RWPE2 (cell line): ENCODE results near the gene TMEM40.

ENCODE experiments used
- ATAC-seq: fragments of 200-7000 bp; cut with Tn5 transposase; 3 replicates; pipeline ENCODE4 v1.9.1; 2021; ENCODE audit warnings: low read depth
- DNase-seq: peaks from one replicate; pipeline ENCODE4 v3.0.0-alpha.2; 2020; ENCODE audit warnings: low spot score
- H3K27ac ChIP-seq: fragments of 450-650 bp; 2 replicates; pipeline ENCODE4 v1.5.1; 2017; ENCODE audit warnings: mild to moderate bottlenecking; ENCODE audit not compliant: poor library complexity, severe bottlenecking
- H3K27me3 ChIP-seq: fragments of 250-450 bp; sonication (Bioruptor Pico); 2 replicates; pipeline ENCODE4 v1.5.1; 2021; ENCODE audit warnings: mild to moderate bottlenecking, moderate library complexity; ENCODE audit not compliant: insufficient read depth, poor library complexity, severe bottlenecking
- H3K36me3 ChIP-seq: fragments of 250-450 bp; sonication (Bioruptor Pico); 2 replicates; pipeline ENCODE4 v1.5.1; 2020; ENCODE audit warnings: low read depth, mild to moderate bottlenecking, moderate library complexity
- H3K4me1 ChIP-seq: fragments of 250-450 bp; sonication (Bioruptor Pico); 2 replicates; pipeline ENCODE4 v1.5.1; 2021; ENCODE audit warnings: mild to moderate bottlenecking, moderate library complexity; ENCODE audit not compliant: insufficient read depth, poor library complexity, severe bottlenecking
- H3K4me3 ChIP-seq: fragments of 250-450 bp; sonication (Bioruptor Pico); 2 replicates; pipeline ENCODE4 v1.5.1; 2021; ENCODE audit warnings: mild to moderate bottlenecking, moderate library complexity; ENCODE audit not compliant: severe bottlenecking
- H3K9me3 ChIP-seq: fragments of 250-450 bp; sonication (Bioruptor Pico); 2 replicates; pipeline ENCODE4 v1.5.1; 2021; ENCODE audit warnings: mild to moderate bottlenecking, moderate library complexity; ENCODE audit not compliant: severe bottlenecking
- TF ChIP-seq, protein P1 (sequence below): fragments of 450-650 bp; IDR thresholded peaks from one replicate; pipeline ENCODE4 v1.5.1; 2017; ENCODE audit warnings: mild to moderate bottlenecking, moderate library complexity; ENCODE audit not compliant: poor library complexity, severe bottlenecking

Gene TMEM40

DNA sequence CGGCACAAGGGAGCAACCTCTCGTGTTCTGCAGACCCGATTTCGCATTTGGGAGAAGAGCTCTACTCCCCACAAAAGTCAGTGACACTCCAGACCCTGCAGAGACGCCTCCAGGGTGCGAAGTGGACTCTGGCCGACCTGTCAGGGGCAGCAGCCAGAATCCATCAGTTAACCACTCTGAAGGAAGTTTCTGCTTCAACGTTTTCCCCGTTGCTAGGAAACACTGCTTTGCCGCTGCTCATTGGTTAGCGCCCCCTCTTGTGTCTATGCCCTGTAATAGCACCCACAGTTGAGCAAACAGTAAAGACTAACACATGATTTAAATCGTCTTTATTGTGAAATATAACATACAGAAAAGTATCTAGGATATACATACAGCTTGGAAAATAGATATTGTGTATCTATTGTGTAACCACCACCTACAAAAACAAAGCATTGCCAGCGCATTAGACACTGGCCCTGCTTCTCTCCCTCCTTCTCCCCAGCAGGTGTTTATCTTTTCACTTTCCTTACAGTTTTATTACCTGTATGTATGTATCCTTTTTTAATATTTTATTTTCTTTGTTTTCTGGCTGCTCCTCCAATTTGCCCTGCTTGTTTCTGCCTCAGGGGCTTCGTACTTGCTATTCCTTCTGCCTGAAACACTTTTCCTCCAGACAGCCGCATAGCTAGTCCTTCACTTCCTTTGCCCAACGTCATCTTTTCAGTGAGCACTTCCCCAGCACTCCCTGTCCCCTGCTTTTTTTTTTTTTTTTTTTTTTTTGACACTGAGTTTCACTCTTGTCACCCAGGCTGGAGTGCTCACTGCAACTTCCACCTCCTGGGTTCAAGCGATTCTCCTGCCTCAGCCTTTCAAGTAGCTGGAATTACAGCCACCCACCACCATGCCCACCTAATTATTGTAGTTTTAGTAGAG is 38.8 kb downstream of the TMEM40 start:
- Histone ChIP-seq H3K36me3 (no peaks in the 10 kb centered on the region), H3K27me3 (no peaks in the 10 kb centered on the region), H3K9me3 (no peaks in the 10 kb centered on the region), H3K4me3 (no peak overlapping the region), H3K4me1 (no peaks in the 10 kb centered on the region), H3K27ac (no peak overlapping the region)
- peak; percentile 79 for ATAC-seq
- TF ChIP-seq, protein P1, sequence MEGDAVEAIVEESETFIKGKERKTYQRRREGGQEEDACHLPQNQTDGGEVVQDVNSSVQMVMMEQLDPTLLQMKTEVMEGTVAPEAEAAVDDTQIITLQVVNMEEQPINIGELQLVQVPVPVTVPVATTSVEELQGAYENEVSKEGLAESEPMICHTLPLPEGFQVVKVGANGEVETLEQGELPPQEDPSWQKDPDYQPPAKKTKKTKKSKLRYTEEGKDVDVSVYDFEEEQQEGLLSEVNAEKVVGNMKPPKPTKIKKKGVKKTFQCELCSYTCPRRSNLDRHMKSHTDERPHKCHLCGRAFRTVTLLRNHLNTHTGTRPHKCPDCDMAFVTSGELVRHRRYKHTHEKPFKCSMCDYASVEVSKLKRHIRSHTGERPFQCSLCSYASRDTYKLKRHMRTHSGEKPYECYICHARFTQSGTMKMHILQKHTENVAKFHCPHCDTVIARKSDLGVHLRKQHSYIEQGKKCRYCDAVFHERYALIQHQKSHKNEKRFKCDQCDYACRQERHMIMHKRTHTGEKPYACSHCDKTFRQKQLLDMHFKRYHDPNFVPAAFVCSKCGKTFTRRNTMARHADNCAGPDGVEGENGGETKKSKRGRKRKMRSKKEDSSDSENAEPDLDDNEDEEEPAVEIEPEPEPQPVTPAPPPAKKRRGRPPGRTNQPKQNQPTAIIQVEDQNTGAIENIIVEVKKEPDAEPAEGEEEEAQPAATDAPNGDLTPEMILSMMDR, result peak; percentile 97
- no peak for DNase-seq

DNA sequence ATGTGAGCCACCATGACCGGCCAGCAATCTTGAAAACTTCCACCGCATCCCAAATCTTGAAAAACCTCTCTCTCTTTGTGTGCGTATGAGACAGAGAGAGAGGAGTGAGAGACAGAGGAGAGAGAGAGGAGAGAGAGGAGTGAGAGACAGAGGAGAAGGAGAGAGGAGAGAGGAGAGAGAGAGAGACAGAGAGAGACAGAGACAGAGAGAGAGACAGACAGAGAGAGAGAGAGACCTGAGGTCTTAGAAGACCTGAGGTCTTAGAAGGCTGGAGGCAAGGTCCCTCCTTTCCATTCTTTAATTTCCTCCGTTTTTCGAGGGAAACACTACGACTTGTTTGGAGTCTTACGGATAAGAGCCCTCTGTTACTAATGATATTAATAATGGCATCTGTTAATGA is 39.5 kb downstream of the TMEM40 start:
- Histone ChIP-seq H3K27me3 (no peaks in the 10 kb centered on the region), H3K36me3 (no peaks in the 10 kb centered on the region), H3K4me3 (no peak overlapping the region), H3K4me1 (no peaks in the 10 kb centered on the region), H3K27ac (no peak overlapping the region), H3K9me3 (no peaks in the 10 kb centered on the region)
- peak; percentile 24; the same call in 1 of the 3 replicates for ATAC-seq
- TF ChIP-seq, protein P1, result no peak
- no peak for DNase-seq

DNA sequence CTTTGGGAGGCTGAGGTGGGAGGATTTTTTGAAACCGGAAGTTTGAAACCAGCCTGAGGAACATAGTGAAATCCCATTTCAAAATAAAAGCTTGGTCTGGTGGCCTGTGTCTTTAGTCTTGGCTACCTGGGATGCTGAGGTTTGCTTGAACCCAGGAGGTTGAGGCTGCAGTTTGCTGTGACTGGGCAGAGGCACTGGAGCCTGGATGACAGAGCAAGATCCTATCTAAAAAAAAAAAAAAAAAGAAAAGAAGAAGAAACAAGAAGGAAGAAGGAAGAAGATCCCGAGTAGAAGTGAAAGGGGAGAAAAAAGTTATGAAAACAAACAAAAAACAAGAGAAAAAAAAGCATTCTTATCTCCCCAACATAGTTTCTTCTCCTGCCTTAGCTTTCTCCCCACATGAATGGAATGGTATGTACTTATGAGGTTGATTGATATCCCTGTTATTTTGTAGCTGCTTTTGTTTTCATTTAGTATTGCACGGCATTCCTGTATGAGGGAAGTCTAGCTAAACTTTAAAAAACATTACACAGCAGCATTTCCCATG is 42.4 kb downstream of the TMEM40 start:
- Histone ChIP-seq H3K4me3 (no peak overlapping the region), H3K36me3 (no peaks in the 10 kb centered on the region), H3K4me1 (no peaks in the 10 kb centered on the region), H3K9me3 (no peaks in the 10 kb centered on the region), H3K27ac (no peak overlapping the region), H3K27me3 (no peaks in the 10 kb centered on the region)
- DNase-seq (no peak), ATAC-seq (no peak)
- TF ChIP-seq, protein P1, result no peak

DNA sequence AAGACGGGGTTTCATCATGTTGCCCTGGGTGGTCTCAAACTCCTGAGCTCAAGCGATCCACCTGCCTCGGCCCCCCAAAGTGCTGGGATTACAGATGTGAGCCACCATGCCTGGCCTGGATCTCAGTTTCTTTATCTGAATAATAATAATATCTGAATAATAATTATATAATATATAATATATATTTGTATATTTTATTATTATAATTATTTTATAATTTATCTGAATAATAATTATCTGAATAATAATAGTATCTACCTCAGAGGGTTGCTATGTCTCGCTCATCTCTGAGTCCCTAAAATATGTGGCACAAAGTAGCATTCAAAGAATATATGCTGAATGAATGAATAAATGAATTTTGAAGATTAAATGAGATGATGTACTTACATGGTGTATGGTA is 44.8 kb downstream of the TMEM40 start:
- Histone ChIP-seq H3K27me3 (no peaks in the 10 kb centered on the region), H3K4me1 (no peaks in the 10 kb centered on the region), H3K9me3 (no peaks in the 10 kb centered on the region), H3K27ac (no peak overlapping the region), H3K36me3 (no peaks in the 10 kb centered on the region), H3K4me3 (no peak overlapping the region)
- TF ChIP-seq, protein P1, result no peak
- ATAC-seq (no peak), DNase-seq (no peak)

DNA sequence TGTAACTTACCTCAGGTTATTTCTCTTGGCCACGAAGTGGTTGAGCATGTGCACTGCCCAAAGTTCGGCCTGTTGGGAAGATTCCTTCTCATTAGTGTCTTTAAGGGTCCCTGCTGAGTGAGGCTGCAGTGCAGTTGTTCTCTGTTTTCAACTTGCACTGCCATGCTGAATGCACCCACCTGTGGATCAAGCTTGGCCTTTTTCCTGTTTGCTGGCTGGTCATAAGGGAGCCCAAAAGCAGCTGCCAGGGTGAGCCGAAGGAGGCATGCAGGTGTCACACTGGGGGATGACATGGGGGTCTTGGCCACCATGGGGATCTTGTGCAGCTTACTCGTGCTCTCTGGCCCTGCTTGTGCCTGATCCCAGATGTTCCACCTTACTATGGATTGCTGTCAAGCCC is 49.0 kb downstream of the TMEM40 start:
- H3K36me3 ChIP-seq, result no peaks in the 10 kb centered on the region
- no peaks in the 10 kb centered on the region for H3K27me3 ChIP-seq
- no peak overlapping the region for H3K4me3 ChIP-seq
- no peaks in the 10 kb centered on the region for H3K9me3 ChIP-seq
- DNase-seq (no peak), ATAC-seq (no peak)
- no peak overlapping the region for H3K27ac ChIP-seq
- TF ChIP-seq, protein P1, result no peak
- no peaks in the 10 kb centered on the region for H3K4me1 ChIP-seq
